Esophagus squamous epithelium (tissue), 5 donors: Measurements from ENCODE around the gene TTYH3. TPM values are rescaled to one million over a fixed set of nuclear protein-coding genes. Genes with fewer than 3 reads are reported as not detected.
"Not testable (repeated sequence)": the region's sequence is repeated elsewhere in the genome, so short reads cannot be mapped to it uniquely, and the experiment has no call there.

Experiments used
- DNase-seq: peaks from one replicate; lab custom pipeline; 2025; lab: John Stamatoyannopoulos, UW
- H3K27ac ChIP-seq, 4 donors: fragments of 200-600 bp; sonication (generic); one replicate each; pipeline ENCODE4 v1.5.1; 2016 to 2019; ENCODE audit warnings: mild to moderate bottlenecking in 1 of 4
- H3K27me3 ChIP-seq, 4 donors: fragments of 200-600 bp; sonication (generic); 1 replicate in 3 of 4; 2 replicates in 1 of 4; pipeline versions ENCODE4 v1.5.1 to v1.6.0; 2017 to 2021; ENCODE audit warnings: antibody characterized with exemption in 1 of 4
- H3K36me3 ChIP-seq, 3 donors: fragments of 200-600 bp; sonication (generic); one replicate each; pipeline ENCODE4 v1.5.1; 2016 to 2019
- H3K4me1 ChIP-seq, 3 donors: fragments of 200-600 bp; sonication (generic); one replicate each; pipeline ENCODE4 v1.5.1; 2017 to 2019
- H3K4me3 ChIP-seq, 4 donors: fragments of 200-600 bp; sonication (generic); 1 replicate in 3 of 4; 2 replicates in 1 of 4; pipeline ENCODE4 v1.5.1; 2016 to 2019; ENCODE audit warnings: mild to moderate bottlenecking in 2 of 4, moderate library complexity in 1 of 4
- H3K9me3 ChIP-seq, 3 donors: fragments of 200-600 bp; sonication (generic); one replicate each; pipeline ENCODE4 v1.5.1; 2016 to 2019
- CTCF ChIP-seq, 6 experiments: fragments of 450-650 bp in 4 of 6; fragments of 200-600 bp in 2 of 6; sonication (generic) in 2 of 6; IDR thresholded peaks; one replicate each; pipeline ENCODE4 v1.5.1; 2016 to 2019; ENCODE audit warnings: antibody characterized with exemption in 6 of 6, mild to moderate bottlenecking in 4 of 6, moderate library complexity in 4 of 6
- POLR2A ChIP-seq, 4 donors: fragments of 450-650 bp; IDR thresholded peaks; one replicate each; pipeline ENCODE4 v1.6.1; 2017; ENCODE audit warnings: antibody characterized with exemption in 4 of 4, mild to moderate bottlenecking in 4 of 4, moderate library complexity in 3 of 4
- WGBS, 2 donors: methylation state at CpG; one replicate each; pipeline ENCODE4 v1.1.5; 2018; 5-methylcytosine and 5-hydroxymethylcytosine counted together
- intact Hi-C: fragments of 100-400 bp; cut with DNase I; formaldehyde crosslinking; loops from one replicate; pipeline ENCODE4 v1.15.0; 2022
- total RNA-seq, 4 donors: library from RNA; depleted of rRNA; stranded (reverse); fragments of >200 nt; gene quantifications; one replicate each; pipeline ENCODE4 v1.1.0, GENCODE V29; 2016
- donor health status: DM: yes; HTN: yes; CAD: no.

Gene TTYH3
- total RNA-seq, 4 donors from 2014 or later: 4.7 to 23.1 (median 10.2) TPM

GRCh38 chr7:2689343-2689847, 57.6 kb downstream of the TTYH3 start:
- no peaks in the 10 kb centered on the region for H3K36me3 ChIP-seq
- no peak overlapping the region for H3K27ac ChIP-seq
- whole genome bisulfite sequencing, 2 donors: 77% methylated on average over 7 of the region's 16 CpGs; no CpG with 5 or more reads in 1 of the 2 donors
- intact Hi-C loops: loop anchor here (10.0 kb wide), 1 partner anchor 235 kb away; no protein-coding TSS in a partner anchor
- H3K27me3 ChIP-seq: peaks cover 3 to 62% (median 17%) of the 10 kb centered on the region in 4 donors
- H3K4me1 ChIP-seq: peaks cover 7 to 25% (median 15%) of the 10 kb centered on the region in 3 donors
- TF ChIP-seq POLR2A (IDR thresholded peaks at IDR 0.05): no peak
- TF ChIP-seq CTCF (IDR thresholded peaks at IDR 0.05): no peak
- no peak for DNase-seq
- H3K4me3 ChIP-seq: no peak overlapping the region
- no peaks in the 10 kb centered on the region for H3K9me3 ChIP-seq

- WGBS, 2 donors: 52 to 64% methylated on average over 17 to 22 of the region's 23 CpGs
- no peak overlapping the region for H3K27ac ChIP-seq
- TF ChIP-seq POLR2A (IDR thresholded peaks at IDR 0.05) (no peak), CTCF (IDR thresholded peaks at IDR 0.05) (no peak)
- H3K9me3 ChIP-seq: no peaks in the 10 kb centered on the region
- peaks cover 3 to 56% (median 17%) of the 10 kb centered on the region in 4 donors for H3K27me3 ChIP-seq
- no peak for DNase-seq
- H3K36me3 ChIP-seq: no peaks in the 10 kb centered on the region
- peaks cover 7 to 25% (median 15%) of the 10 kb centered on the region in 3 donors for H3K4me1 ChIP-seq
- intact Hi-C loops: loop anchor here (10.0 kb wide), 1 partner anchor 235 kb away; no protein-coding TSS in a partner anchor
- no peak overlapping the region for H3K4me3 ChIP-seq
Measured at GRCh38 chr7:2689951-2690705, 58.3 kb downstream of the TTYH3 start.

GRCh38 chr7:2691011-2691707, 59.4 kb downstream of the TTYH3 start:
- Histone ChIP-seq H3K4me1 (peaks cover 7 to 25% (median 15%) of the 10 kb centered on the region in 3 donors), H3K27ac (no peak overlapping the region), H3K27me3 (peaks cover 3 to 46% (median 17%) of the 10 kb centered on the region in 4 donors), H3K9me3 (no peaks in the 10 kb centered on the region), H3K36me3 (no peaks in the 10 kb centered on the region), H3K4me3 (no peak overlapping the region)
- no peak for DNase-seq
- 57 to 77% methylated on average over 6 to 17 of the region's 18 CpGs for WGBS, 2 donors
- intact Hi-C loops: no loop called here
- TF ChIP-seq POLR2A (IDR thresholded peaks at IDR 0.05): no peak
- no peak for TF ChIP-seq CTCF (IDR thresholded peaks at IDR 0.05)

GRCh38 chr7:2691932-2692439, 60.2 kb downstream of the TTYH3 start:
- DNase-seq, H3K27ac ChIP-seq, H3K36me3 ChIP-seq, H3K9me3 ChIP-seq, H3K4me3 ChIP-seq, intact Hi-C loops: not testable (repeated sequence)
- H3K27me3 ChIP-seq: peaks cover 3 to 38% (median 17%) of the 10 kb centered on the region in 4 donors
- peaks cover 7 to 25% (median 15%) of the 10 kb centered on the region in 3 donors for H3K4me1 ChIP-seq
- WGBS, 2 donors: 83 to 96% methylated on average over 11 to 15 of the region's 23 CpGs

GRCh38 chr7:2692543-2692942, 60.8 kb downstream of the TTYH3 start:
- intact Hi-C loops: no loop called here
- no peaks in the 10 kb centered on the region for H3K9me3 ChIP-seq
- H3K4me1 ChIP-seq: peaks cover 7 to 20% (median 14%) of the 10 kb centered on the region in 3 donors
- no peaks in the 10 kb centered on the region for H3K36me3 ChIP-seq
- no peak for DNase-seq
- WGBS, 2 donors: 69 to 75% methylated on average over 11 to 14 of the region's 14 CpGs
- no peak for TF ChIP-seq POLR2A (IDR thresholded peaks at IDR 0.05)
- TF ChIP-seq CTCF (IDR thresholded peaks at IDR 0.05): no peak
- H3K27ac ChIP-seq: no peak overlapping the region
- peaks cover 3 to 32% (median 14%) of the 10 kb centered on the region in 4 donors for H3K27me3 ChIP-seq
- H3K4me3 ChIP-seq: no peak overlapping the region

- H3K36me3 ChIP-seq, H3K4me3 ChIP-seq, intact Hi-C loops, H3K4me1 ChIP-seq, H3K9me3 ChIP-seq, DNase-seq, H3K27ac ChIP-seq: not testable (repeated sequence)
- H3K27me3 ChIP-seq: peaks cover 0 to 22% (median 5%) of the 10 kb centered on the region in 4 donors
- WGBS, 2 donors: 88 to 91% methylated on average over 17 to 18 of the region's 19 CpGs
Measured at GRCh38 chr7:2693420-2694121, 61.8 kb downstream of the TTYH3 start.

- DNase-seq, H3K27ac ChIP-seq, intact Hi-C loops, H3K9me3 ChIP-seq, H3K36me3 ChIP-seq, H3K4me1 ChIP-seq, H3K4me3 ChIP-seq: not testable (repeated sequence)
- H3K27me3 ChIP-seq: peaks cover 0 to 17% (median 2%) of the 10 kb centered on the region in 4 donors
- 82 to 91% methylated on average over 7 to 8 of the region's 8 CpGs for whole genome bisulfite sequencing, 2 donors
Measured at GRCh38 chr7:2694122-2694436, 62.3 kb downstream of the TTYH3 start.
